ENCODE results near the gene TMCC3. TPM values are rescaled to one million over a fixed set of nuclear protein-coding genes. Genes with fewer than 3 reads are reported as not detected.
"Not testable (repeated sequence)": the region's sequence is repeated elsewhere in the genome, so short reads cannot be mapped to it uniquely, and the experiment has no call there.

TMCC3 gene
- total RNA-seq, 5 donors from 2014 or later (not counting 1 experiment from before 2014, with no cell fraction given), result 0.30 to 2.8 (median 0.95) TPM

DNA sequence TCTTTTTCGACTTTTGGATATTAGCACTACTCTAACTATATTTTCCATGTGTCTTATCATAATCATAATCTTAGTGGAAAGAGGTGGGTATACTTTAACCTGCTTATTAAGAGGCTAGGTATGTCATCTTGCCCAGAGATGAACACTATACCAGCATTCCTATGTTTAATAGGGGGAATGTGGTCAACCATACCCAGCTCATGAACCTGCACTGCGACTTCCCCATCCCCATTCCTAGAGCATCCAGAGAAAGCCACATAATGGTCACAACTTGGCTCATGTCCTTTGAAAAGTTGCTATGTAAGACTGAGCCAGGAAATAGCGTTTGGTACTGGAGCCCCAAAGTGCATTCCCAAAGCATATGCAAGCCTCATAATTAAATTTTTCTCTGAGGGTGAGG, 55.2 kb downstream of the TMCC3 start:
- DNase-seq, result no peak
- Mint-ChIP-seq H3K9me3 (no peaks in the 10 kb centered on the region), H3K4me1 (no peaks in the 10 kb centered on the region), H3K27ac (no peak overlapping the region), H3K36me3 (no peaks in the 10 kb centered on the region), H3K4me3 (no peak overlapping the region), H3K27me3 (peaks cover 0 to 6% of the 10 kb centered on the region in 2 donors)
- no peaks in the 10 kb centered on the region for H3K27me3 ChIP-seq (replicated peaks in 1 of 2; ENCODE audit: control insufficient read depth in 2 of 2, extremely low read depth in 1 of 2, insufficient read depth in 2 of 2, low read length in 1 of 2)
- ChIA-PET CTCF (no interaction called here), POLR2A (no interaction called here)
- no peak overlapping the region for H3K4me3 ChIP-seq (ENCODE audit: control insufficient read depth in 1 of 2, extremely low read depth in 1 of 2, low read length in 1 of 2)
- WGBS (ENCODE audit: insufficient coverage), result no CpG with 5 or more reads among the region's 3 CpGs
- no peaks in the 10 kb centered on the region for H3K9me3 ChIP-seq
- ATAC-seq (replicated peaks in 1 of 4), result no peak
- no peaks in the 10 kb centered on the region for H3K36me3 ChIP-seq (ENCODE audit: control insufficient read depth in 2 of 2, extremely low read depth in 1 of 2, insufficient read depth in 1 of 2, low read length in 1 of 2)
- no peaks in the 10 kb centered on the region for H3K4me1 ChIP-seq (ENCODE audit: control insufficient read depth in 1 of 2, extremely low read depth in 1 of 2, insufficient read depth in 2 of 2, low read length in 2 of 2)
- no peak overlapping the region for H3K27ac ChIP-seq (ENCODE audit: low read length)

DNA sequence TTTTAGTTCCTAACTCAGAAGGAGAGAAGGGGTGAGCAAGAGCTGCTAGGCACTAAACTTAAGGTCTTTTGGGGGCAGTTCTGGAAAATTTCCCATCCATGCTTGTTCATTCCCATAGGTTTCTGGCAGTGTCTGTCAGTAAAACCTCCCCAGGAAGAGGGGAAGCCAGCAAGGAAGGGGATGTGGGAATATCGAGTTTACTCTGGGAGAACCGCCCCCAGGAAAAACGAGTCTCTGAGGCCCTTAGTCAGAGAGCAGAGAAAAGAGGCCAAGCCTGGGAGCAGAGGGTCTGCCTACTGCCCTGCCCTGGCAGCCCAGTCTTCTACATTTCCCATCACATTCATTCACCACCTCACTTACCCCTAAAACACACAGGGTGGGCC, 55.9 kb downstream of the TMCC3 start:
- Histone ChIP-seq H3K4me1 (ENCODE audit: control insufficient read depth in 1 of 2, extremely low read depth in 1 of 2, insufficient read depth in 2 of 2, low read length in 2 of 2) (no peaks in the 10 kb centered on the region), H3K27me3 (replicated peaks in 1 of 2; ENCODE audit: control insufficient read depth in 2 of 2, extremely low read depth in 1 of 2, insufficient read depth in 2 of 2, low read length in 1 of 2) (no peaks in the 10 kb centered on the region), H3K9me3 (no peaks in the 10 kb centered on the region), H3K27ac (ENCODE audit: low read length) (no peak overlapping the region), H3K36me3 (ENCODE audit: control insufficient read depth in 2 of 2, extremely low read depth in 1 of 2, insufficient read depth in 1 of 2, low read length in 1 of 2) (no peaks in the 10 kb centered on the region), H3K4me3 (ENCODE audit: control insufficient read depth in 1 of 2, extremely low read depth in 1 of 2, low read length in 1 of 2) (no peak overlapping the region)
- ChIA-PET CTCF (interaction anchor here (0.6 kb wide), 2 partner anchors 157 to 651 kb away, joined by 4 to 5 read pairs; no protein-coding TSS in a partner anchor), POLR2A (no interaction called here)
- Mint-ChIP-seq H3K4me1 (no peaks in the 10 kb centered on the region), H3K4me3 (no peak overlapping the region), H3K27ac (no peak overlapping the region), H3K27me3 (peaks cover 0 to 6% of the 10 kb centered on the region in 2 donors), H3K36me3 (no peaks in the 10 kb centered on the region), H3K9me3 (no peaks in the 10 kb centered on the region)
- WGBS (ENCODE audit: insufficient coverage), result 60% methylated on average over 1 of the region's 3 CpGs
- DNase-seq (no peak), ATAC-seq (replicated peaks in 1 of 4) (no peak)

DNA sequence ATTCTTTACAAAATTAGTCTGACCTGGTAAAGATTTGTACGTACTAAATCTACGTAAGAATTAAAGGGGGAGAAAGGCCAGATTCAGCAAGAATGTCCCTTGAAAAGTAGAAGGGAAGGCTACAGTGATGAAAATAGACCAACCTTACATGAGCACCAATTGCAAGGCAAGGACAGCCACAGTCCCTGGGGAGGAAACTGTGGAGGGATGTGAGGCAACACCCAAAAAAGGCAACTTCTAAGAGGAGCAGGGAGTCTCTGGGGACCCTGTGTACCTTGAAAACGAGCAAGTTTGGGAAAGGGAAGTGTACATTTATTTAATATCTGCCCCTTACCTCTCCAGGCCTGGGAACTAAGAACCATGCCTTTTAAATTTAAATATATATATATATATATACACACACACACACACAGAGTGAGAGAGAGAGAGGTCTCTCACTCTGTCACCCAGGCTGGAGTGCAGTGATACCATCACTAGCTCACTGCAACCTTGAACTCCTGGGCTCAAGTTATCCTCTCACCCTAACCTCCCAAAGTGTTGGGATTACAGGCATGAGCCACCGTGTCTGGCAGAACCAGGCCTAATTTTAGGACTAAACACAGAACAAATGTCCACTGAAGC, 56.4 kb downstream of the TMCC3 start:
- Histone ChIP-seq H3K4me3 (ENCODE audit: control insufficient read depth in 1 of 2, extremely low read depth in 1 of 2, low read length in 1 of 2) (no peak overlapping the region), H3K27ac (ENCODE audit: low read length) (no peak overlapping the region), H3K4me1 (ENCODE audit: control insufficient read depth in 1 of 2, extremely low read depth in 1 of 2, insufficient read depth in 2 of 2, low read length in 2 of 2) (no peaks in the 10 kb centered on the region), H3K27me3 (replicated peaks in 1 of 2; ENCODE audit: control insufficient read depth in 2 of 2, extremely low read depth in 1 of 2, insufficient read depth in 2 of 2, low read length in 1 of 2) (no peaks in the 10 kb centered on the region), H3K9me3 (no peaks in the 10 kb centered on the region), H3K36me3 (ENCODE audit: control insufficient read depth in 2 of 2, extremely low read depth in 1 of 2, insufficient read depth in 1 of 2, low read length in 1 of 2) (no peaks in the 10 kb centered on the region)
- Mint-ChIP-seq H3K9me3 (no peaks in the 10 kb centered on the region), H3K27ac (no peak overlapping the region), H3K36me3 (no peaks in the 10 kb centered on the region), H3K4me1 (no peaks in the 10 kb centered on the region), H3K27me3 (peaks cover 0 to 6% of the 10 kb centered on the region in 2 donors), H3K4me3 (no peak overlapping the region)
- ChIA-PET POLR2A (no interaction called here), CTCF (interaction anchor here (0.6 to 0.7 kb wide), 3 partner anchors 158 to 652 kb away, joined by 4 to 5 read pairs (median 4); no protein-coding TSS in a partner anchor)
- DNase-seq (no peak), ATAC-seq (replicated peaks in 1 of 4) (no peak)
- WGBS (ENCODE audit: insufficient coverage), result no CpG with 5 or more reads among the region's 4 CpGs

DNA sequence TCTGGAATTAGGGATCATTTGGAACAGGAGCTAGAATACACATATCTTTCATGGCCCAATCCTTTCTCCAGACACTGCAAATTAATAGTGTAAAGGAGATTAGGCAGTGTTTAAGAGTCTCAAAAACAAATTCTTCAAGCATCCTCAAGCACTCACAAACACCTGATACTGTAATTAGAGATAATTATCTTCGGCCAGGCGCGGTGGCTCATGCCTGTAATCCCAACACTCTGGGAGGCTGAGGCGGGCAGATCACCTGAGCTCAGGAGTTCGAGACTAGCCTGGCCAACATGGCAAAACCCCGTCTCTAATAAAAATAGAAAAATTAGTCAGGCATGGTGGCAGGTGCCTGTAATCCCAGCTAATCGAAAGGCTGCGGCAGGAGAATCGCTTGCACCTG, 57.6 kb downstream of the TMCC3 start:
- H3K27me3 Mint-ChIP-seq; H3K36me3 ChIP-seq (ENCODE audit: control insufficient read depth in 2 of 2, extremely low read depth in 1 of 2, insufficient read depth in 1 of 2, low read length in 1 of 2); H3K4me1 Mint-ChIP-seq; H3K4me1 ChIP-seq (ENCODE audit: control insufficient read depth in 1 of 2, extremely low read depth in 1 of 2, insufficient read depth in 2 of 2, low read length in 2 of 2); ATAC-seq (replicated peaks in 1 of 4); H3K9me3 Mint-ChIP-seq; H3K27me3 ChIP-seq (replicated peaks in 1 of 2; ENCODE audit: control insufficient read depth in 2 of 2, extremely low read depth in 1 of 2, insufficient read depth in 2 of 2, low read length in 1 of 2); H3K4me3 Mint-ChIP-seq; POLR2A ChIA-PET; DNase-seq; H3K36me3 Mint-ChIP-seq; H3K27ac Mint-ChIP-seq; H3K27ac ChIP-seq (ENCODE audit: low read length); H3K9me3 ChIP-seq; H3K4me3 ChIP-seq (ENCODE audit: control insufficient read depth in 1 of 2, extremely low read depth in 1 of 2, low read length in 1 of 2): not testable (repeated sequence)
- CTCF ChIA-PET, result interaction anchor here in 1 of 2 donors (0.7 kb wide), 1 partner anchor 800 kb away, joined by 3 read pairs; no protein-coding TSS in a partner anchor
- WGBS (ENCODE audit: insufficient coverage), result 89% methylated on average over 7 of the region's 9 CpGs

DNA sequence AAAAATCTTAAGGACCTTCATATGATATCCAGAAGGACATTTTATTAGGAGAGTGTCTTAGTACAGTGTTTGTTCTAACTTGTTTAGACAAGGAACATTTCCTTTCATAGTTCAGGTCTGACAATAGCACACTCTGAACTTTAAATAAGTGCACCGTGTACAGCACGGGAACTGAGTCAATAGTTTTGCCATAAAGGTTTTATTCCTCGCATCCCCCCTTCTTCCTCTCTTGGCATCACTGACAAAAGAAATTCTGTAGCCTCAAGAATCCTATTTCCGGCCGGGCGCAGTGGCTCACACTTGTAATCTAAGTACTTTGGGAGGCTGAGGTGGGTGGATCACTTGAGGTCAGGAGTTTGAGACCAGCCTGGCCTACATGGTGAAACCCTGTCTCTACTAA, 58.3 kb downstream of the TMCC3 start:
- Histone ChIP-seq H3K4me1 (ENCODE audit: control insufficient read depth in 1 of 2, extremely low read depth in 1 of 2, insufficient read depth in 2 of 2, low read length in 2 of 2) (no peaks in the 10 kb centered on the region), H3K4me3 (ENCODE audit: control insufficient read depth in 1 of 2, extremely low read depth in 1 of 2, low read length in 1 of 2) (no peak overlapping the region), H3K27ac (ENCODE audit: low read length) (no peak overlapping the region), H3K9me3 (no peaks in the 10 kb centered on the region), H3K27me3 (replicated peaks in 1 of 2; ENCODE audit: control insufficient read depth in 2 of 2, extremely low read depth in 1 of 2, insufficient read depth in 2 of 2, low read length in 1 of 2) (no peaks in the 10 kb centered on the region), H3K36me3 (ENCODE audit: control insufficient read depth in 2 of 2, extremely low read depth in 1 of 2, insufficient read depth in 1 of 2, low read length in 1 of 2) (no peaks in the 10 kb centered on the region)
- no CpG with 5 or more reads among the region's 6 CpGs for WGBS (ENCODE audit: insufficient coverage)
- Mint-ChIP-seq H3K27me3 (peaks cover 0 to 6% of the 10 kb centered on the region in 2 donors), H3K9me3 (no peaks in the 10 kb centered on the region), H3K36me3 (no peaks in the 10 kb centered on the region), H3K27ac (no peak overlapping the region), H3K4me3 (no peak overlapping the region), H3K4me1 (no peaks in the 10 kb centered on the region)
- no peak for ATAC-seq (replicated peaks in 1 of 4)
- POLR2A ChIA-PET, result interaction anchor here in 1 of 2 donors (0.5 kb wide), 1 partner anchor 454 kb away, joined by 3 read pairs; no protein-coding TSS in a partner anchor
- CTCF ChIA-PET, result no interaction called here
- DNase-seq, result no peak

DNA sequence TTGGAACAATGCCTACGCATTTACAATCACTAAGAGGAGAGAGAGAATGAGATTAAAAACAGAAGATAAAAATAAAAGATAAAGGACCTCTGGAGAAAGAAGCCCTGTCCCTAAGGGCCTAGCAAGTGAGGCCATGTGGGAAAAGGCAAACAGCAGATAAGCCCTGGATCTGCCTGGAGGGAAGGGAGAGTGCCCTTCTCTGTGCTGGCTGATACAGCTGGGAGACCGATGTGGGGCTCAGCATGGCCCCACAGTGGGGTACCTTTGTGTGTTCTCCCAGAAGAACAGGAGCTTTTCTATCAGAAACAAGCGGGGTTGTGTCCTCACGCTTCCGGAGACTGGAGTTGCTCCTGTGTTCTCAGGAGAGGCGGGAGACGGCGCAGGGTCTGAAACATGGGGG, 59.9 kb downstream of the TMCC3 start:
- Histone ChIP-seq H3K9me3 (no peaks in the 10 kb centered on the region), H3K4me3 (ENCODE audit: control insufficient read depth in 1 of 2, extremely low read depth in 1 of 2, low read length in 1 of 2) (no peak overlapping the region), H3K36me3 (ENCODE audit: control insufficient read depth in 2 of 2, extremely low read depth in 1 of 2, insufficient read depth in 1 of 2, low read length in 1 of 2) (no peaks in the 10 kb centered on the region), H3K27ac (ENCODE audit: low read length) (no peak overlapping the region), H3K4me1 (ENCODE audit: control insufficient read depth in 1 of 2, extremely low read depth in 1 of 2, insufficient read depth in 2 of 2, low read length in 2 of 2) (no peaks in the 10 kb centered on the region), H3K27me3 (replicated peaks in 1 of 2; ENCODE audit: control insufficient read depth in 2 of 2, extremely low read depth in 1 of 2, insufficient read depth in 2 of 2, low read length in 1 of 2) (no peaks in the 10 kb centered on the region)
- POLR2A ChIA-PET, result no interaction called here
- no peak overlapping the region for H3K4me3 Mint-ChIP-seq
- WGBS (ENCODE audit: insufficient coverage), result 96% methylated on average over 6 of the region's 8 CpGs
- CTCF ChIA-PET, result no interaction called here
- H3K9me3 Mint-ChIP-seq, result no peaks in the 10 kb centered on the region
- no peak overlapping the region for H3K27ac Mint-ChIP-seq
- H3K4me1 Mint-ChIP-seq, result peaks cover 5 to 11% (median 5%) of the 10 kb centered on the region in 3 donors
- H3K27me3 Mint-ChIP-seq, result peaks cover 0 to 6% of the 10 kb centered on the region in 2 donors
- no peaks in the 10 kb centered on the region for H3K36me3 Mint-ChIP-seq
- DNase-seq (no peak), ATAC-seq (replicated peaks in 1 of 4) (no peak)

Data from T-cell (primary cell).